Stomach smooth muscle (tissue), 2 donors: ENCODE data around the gene KCTD21.

Experiments
- H3K27ac ChIP-seq: one replicate; pipeline ENCODE4 v1.7.0; 2013; ENCODE audit warnings: mild to moderate bottlenecking, low read length, inconsistent platforms
- H3K27me3 ChIP-seq, 2 donors: one replicate each; pipeline ENCODE4 v1.7.0; 2013; ENCODE audit warnings: low read length in 2 of 2; ENCODE audit not compliant: insufficient read depth in 2 of 2, control insufficient read depth in 1 of 2
- H3K36me3 ChIP-seq, 2 donors: one replicate each; pipeline ENCODE4 v1.7.0; 2013; ENCODE audit warnings: low read length in 2 of 2; ENCODE audit not compliant: control insufficient read depth in 2 of 2, insufficient read depth in 2 of 2
- H3K4me1 ChIP-seq: one replicate; pipeline ENCODE4 v1.7.0; 2013; ENCODE audit warnings: low read length; ENCODE audit not compliant: control insufficient read depth, insufficient read depth
- H3K4me3 ChIP-seq, 2 donors: one replicate each; pipeline ENCODE4 v1.7.0; 2013; ENCODE audit warnings: low read length in 2 of 2
- H3K9ac ChIP-seq, 2 donors: one replicate each; pipeline ENCODE4 v1.7.0; 2013; ENCODE audit warnings: low read length in 2 of 2, mild to moderate bottlenecking in 1 of 2
- H3K9me3 ChIP-seq, 2 donors: one replicate each; pipeline ENCODE4 v1.7.0; 2013; ENCODE audit warnings: low read length in 2 of 2; ENCODE audit not compliant: control insufficient read depth in 2 of 2
- donor health status: healthy.
- donor health status: Pancreatic carcinoma.

KCTD21 gene

DNA sequence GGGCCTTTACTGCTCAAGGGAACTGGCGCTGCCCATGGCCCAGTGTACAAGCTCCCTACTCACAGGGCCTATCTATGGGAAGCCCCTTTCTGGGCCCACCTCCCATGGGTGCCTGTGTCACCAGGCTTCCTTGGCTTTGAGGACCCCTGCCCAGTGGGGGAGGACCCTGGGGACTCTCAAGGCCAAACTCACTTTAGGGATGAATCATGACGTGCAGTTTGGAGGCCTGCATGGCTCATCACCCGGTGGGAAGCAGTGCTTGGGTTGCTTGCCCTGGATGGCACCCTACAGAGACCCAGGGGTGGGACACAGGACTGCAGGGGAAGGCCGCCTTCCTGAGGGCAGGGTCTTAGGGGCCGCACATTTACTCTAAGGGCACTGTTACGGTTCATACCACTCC lies 16.5 kb downstream of the KCTD21 start:
- Histone ChIP-seq H3K27me3 (no peaks in the 10 kb centered on the region), H3K4me1 (peaks cover 25% of the 10 kb centered on the region)

DNA sequence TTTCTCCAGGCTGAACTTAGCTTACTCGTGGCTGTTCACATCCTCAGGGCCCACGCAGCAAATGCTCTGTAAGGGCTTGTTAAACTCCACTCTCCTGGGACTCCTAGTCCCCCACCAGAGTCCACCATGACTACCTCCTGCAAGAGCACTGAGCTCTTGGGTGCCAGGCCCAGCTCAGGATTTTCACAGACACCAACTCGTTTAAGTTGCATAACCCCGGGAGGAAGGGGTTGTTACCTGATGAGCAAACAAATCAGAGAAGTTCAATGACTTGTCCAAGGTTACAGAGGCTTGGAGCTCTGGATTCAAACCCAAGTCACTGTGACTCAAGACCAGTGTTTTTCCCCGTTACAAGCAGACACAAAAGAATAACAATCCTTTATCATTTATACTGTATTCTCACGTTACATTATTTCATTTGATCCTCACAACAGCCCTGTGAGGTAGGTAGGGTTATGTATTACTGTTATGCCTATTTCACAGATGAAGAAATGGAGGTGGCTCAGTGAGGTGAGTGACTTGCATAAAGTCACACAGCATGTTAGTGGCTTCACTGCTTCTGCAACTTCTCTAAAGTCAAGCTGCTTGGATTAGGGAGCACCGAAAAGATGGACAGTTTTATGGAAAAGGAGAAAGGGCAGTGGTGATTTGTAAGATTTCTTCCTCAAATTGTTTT lies 17.4 kb downstream of the KCTD21 start:
- no peak overlapping the region for H3K4me3 ChIP-seq
- peaks cover 32% of the 10 kb centered on the region for H3K4me1 ChIP-seq
- H3K27me3 ChIP-seq: no peaks in the 10 kb centered on the region
- peaks cover 13 to 29% of the 10 kb centered on the region in 2 donors for H3K36me3 ChIP-seq
- H3K9me3 ChIP-seq: no peaks in the 10 kb centered on the region
- no peak overlapping the region for H3K27ac ChIP-seq
- H3K9ac ChIP-seq: no peak overlapping the region

More for the DNA sequence above, 16.5 kb downstream of the KCTD21 start:
- Histone ChIP-seq H3K9me3 (no peaks in the 10 kb centered on the region), H3K9ac (no peak overlapping the region), H3K27ac (no peak overlapping the region), H3K4me3 (no peak overlapping the region), H3K36me3 (peaks cover 13 to 34% of the 10 kb centered on the region in 2 donors)

- H3K36me3 ChIP-seq: peaks cover 13 to 29% of the 10 kb centered on the region in 2 donors
- H3K27me3 ChIP-seq: no peaks in the 10 kb centered on the region
- H3K4me3 ChIP-seq: no peak overlapping the region
- no peaks in the 10 kb centered on the region for H3K9me3 ChIP-seq
- H3K4me1 ChIP-seq: peaks cover 36% of the 10 kb centered on the region
- no peak overlapping the region for H3K9ac ChIP-seq
- H3K27ac ChIP-seq: peak overlapping the region; percentile 18
These were observed 18.0 kb downstream of the KCTD21 start for GRCh38 chr11:78170413-78170812.

GRCh38 chr11:78168539-78169477 lies 19.6 kb downstream of the KCTD21 start:
- H3K27me3 ChIP-seq: no peaks in the 10 kb centered on the region
- H3K4me1 ChIP-seq: peaks cover 42% of the 10 kb centered on the region
- H3K4me3 ChIP-seq: peak overlapping the region in 1 of 2 donors; percentile 29
- peaks cover 12 to 23% of the 10 kb centered on the region in 2 donors for H3K36me3 ChIP-seq
- peak overlapping the region; percentile 67 for H3K27ac ChIP-seq
- peak overlapping the region in 1 of 2 donors; percentile 36 for H3K9ac ChIP-seq
- H3K9me3 ChIP-seq: no peaks in the 10 kb centered on the region

DNA sequence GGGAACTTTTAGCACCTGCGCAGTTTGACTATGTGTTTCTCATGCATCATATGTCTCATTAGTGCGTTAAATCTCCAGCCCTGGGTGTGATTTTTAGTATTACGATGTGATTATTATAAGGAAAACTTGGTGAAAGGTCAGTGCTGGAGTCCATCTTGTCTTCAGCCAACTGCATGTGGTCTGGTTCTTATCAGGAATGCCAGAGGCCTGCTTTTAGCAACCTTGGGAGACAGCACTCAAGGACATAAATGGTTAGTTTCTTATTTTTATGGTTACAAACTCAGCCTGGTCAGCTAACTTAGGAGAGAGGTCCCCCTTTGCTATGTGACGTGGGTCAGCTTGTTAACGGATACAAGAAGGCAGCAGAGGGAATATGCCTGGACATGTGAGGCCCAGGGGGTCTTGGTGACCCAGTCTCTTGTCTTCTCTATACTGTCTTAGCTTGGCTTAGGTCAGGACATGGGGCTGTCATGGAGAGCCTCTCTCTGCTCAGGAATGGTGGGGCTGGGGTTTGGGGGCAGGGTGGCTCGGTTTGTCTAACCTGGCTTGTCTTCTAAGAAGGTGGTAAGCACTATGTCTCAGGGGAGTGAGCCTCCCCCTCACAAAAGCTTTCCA lies 21.5 kb downstream of the KCTD21 start:
- peak overlapping the region; percentile 69 for H3K27ac ChIP-seq
- H3K9ac ChIP-seq: peak overlapping the region; percentile 16 to 21
- H3K4me1 ChIP-seq: peaks cover 60% of the 10 kb centered on the region

DNA sequence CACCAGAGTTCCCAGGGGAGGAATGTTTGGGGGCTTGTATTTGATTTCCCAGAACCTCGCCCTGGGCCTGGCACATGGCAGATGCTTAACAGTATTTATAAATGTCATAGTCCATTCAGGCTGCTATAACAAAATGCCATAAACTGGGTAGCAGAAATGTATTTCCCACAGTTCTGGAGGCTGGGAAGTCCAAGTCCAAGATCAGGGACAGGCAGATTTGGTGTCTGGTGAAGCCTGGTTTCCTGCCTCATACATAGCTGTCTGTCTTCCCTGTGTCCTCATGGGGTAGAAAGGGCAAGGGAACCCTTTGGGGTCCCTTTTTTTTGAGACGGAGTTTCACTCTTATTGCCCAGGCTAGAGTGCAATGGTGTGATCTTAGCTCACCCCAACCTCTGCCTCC lies 24.0 kb downstream of the KCTD21 start:
- Histone ChIP-seq H3K4me3 (no peak overlapping the region), H3K36me3 (no peaks in the 10 kb centered on the region), H3K4me1 (peaks cover 69% of the 10 kb centered on the region), H3K9ac (no peak overlapping the region), H3K27me3 (no peaks in the 10 kb centered on the region), H3K9me3 (no peaks in the 10 kb centered on the region), H3K27ac (no peak overlapping the region)

More for the DNA sequence above, 21.5 kb downstream of the KCTD21 start:
- Histone ChIP-seq H3K9me3 (no peaks in the 10 kb centered on the region), H3K4me3 (peak overlapping the region in 1 of 2 donors; percentile 22), H3K27me3 (no peaks in the 10 kb centered on the region), H3K36me3 (peaks cover 0 to 7% of the 10 kb centered on the region in 2 donors)

GRCh38 chr11:78163828-78164227 lies 24.6 kb downstream of the KCTD21 start:
- no peak overlapping the region for H3K27ac ChIP-seq
- H3K4me3 ChIP-seq: no peak overlapping the region
- H3K27me3 ChIP-seq: no peaks in the 10 kb centered on the region
- no peaks in the 10 kb centered on the region for H3K36me3 ChIP-seq
- H3K9ac ChIP-seq: no peak overlapping the region
- H3K4me1 ChIP-seq: peaks cover 68% of the 10 kb centered on the region
- H3K9me3 ChIP-seq: no peaks in the 10 kb centered on the region

- Histone ChIP-seq H3K27ac (peak overlapping the region; percentile 76), H3K27me3 (no peaks in the 10 kb centered on the region), H3K9ac (no peak overlapping the region), H3K9me3 (no peaks in the 10 kb centered on the region), H3K4me1 (peaks cover 57% of the 10 kb centered on the region), H3K36me3 (no peaks in the 10 kb centered on the region), H3K4me3 (no peak overlapping the region)
These were observed 26.5 kb downstream of the KCTD21 start for GRCh38 chr11:78161962-78162371.

GRCh38 chr11:78161346-78161745 lies 27.1 kb downstream of the KCTD21 start:
- peaks cover 56% of the 10 kb centered on the region for H3K4me1 ChIP-seq
- H3K9me3 ChIP-seq: no peaks in the 10 kb centered on the region
- no peaks in the 10 kb centered on the region for H3K27me3 ChIP-seq
- no peak overlapping the region for H3K4me3 ChIP-seq
- H3K9ac ChIP-seq: no peak overlapping the region
- peak overlapping the region; percentile 76 for H3K27ac ChIP-seq
- H3K36me3 ChIP-seq: no peaks in the 10 kb centered on the region

- Histone ChIP-seq H3K4me3 (no peak overlapping the region), H3K4me1 (peaks cover 54% of the 10 kb centered on the region), H3K27me3 (no peaks in the 10 kb centered on the region), H3K27ac (no peak overlapping the region), H3K36me3 (no peaks in the 10 kb centered on the region), H3K9ac (no peak overlapping the region), H3K9me3 (no peaks in the 10 kb centered on the region)
These were observed 27.9 kb downstream of the KCTD21 start for GRCh38 chr11:78160557-78160956.
